Measurements from ENCODE around the gene SETD1A. TPM values are rescaled to one million over a fixed set of nuclear protein-coding genes. Genes with fewer than 3 reads are reported as not detected.

SETD1A gene
- total and polyA plus RNA-seq, 9 of the 15 experiments (the other 6 are each of a cell fraction or from before 2014, with no cell fraction given), result 0.08 to 36.0 (median 4.2) TPM

GRCh38 chr16:30921748-30922419, 35.7 kb upstream of the SETD1A start (continued):
- no peak for TF ChIP-seq RFX1 (IDR thresholded peaks at IDR 0.05)
- TF ChIP-seq XRCC4 (IDR thresholded peaks at IDR 0.05; ENCODE audit: extremely low read depth, insufficient read depth, insufficient read length), result no peak
- TF ChIP-seq, protein P1, sequence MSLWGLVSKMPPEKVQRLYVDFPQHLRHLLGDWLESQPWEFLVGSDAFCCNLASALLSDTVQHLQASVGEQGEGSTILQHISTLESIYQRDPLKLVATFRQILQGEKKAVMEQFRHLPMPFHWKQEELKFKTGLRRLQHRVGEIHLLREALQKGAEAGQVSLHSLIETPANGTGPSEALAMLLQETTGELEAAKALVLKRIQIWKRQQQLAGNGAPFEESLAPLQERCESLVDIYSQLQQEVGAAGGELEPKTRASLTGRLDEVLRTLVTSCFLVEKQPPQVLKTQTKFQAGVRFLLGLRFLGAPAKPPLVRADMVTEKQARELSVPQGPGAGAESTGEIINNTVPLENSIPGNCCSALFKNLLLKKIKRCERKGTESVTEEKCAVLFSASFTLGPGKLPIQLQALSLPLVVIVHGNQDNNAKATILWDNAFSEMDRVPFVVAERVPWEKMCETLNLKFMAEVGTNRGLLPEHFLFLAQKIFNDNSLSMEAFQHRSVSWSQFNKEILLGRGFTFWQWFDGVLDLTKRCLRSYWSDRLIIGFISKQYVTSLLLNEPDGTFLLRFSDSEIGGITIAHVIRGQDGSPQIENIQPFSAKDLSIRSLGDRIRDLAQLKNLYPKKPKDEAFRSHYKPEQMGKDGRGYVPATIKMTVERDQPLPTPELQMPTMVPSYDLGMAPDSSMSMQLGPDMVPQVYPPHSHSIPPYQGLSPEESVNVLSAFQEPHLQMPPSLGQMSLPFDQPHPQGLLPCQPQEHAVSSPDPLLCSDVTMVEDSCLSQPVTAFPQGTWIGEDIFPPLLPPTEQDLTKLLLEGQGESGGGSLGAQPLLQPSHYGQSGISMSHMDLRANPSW (CRISPR knock-in tag; IDR thresholded peaks at IDR 0.05), result no peak; the same call in none of the 2 replicates
- TF ChIP-seq MEIS2 (IDR thresholded peaks at IDR 0.05; ENCODE audit: partially characterized antibody), result no peak
- TF ChIP-seq ZNF354B (CRISPR knock-in tag; IDR thresholded peaks at IDR 0.05), result no peak
- no peak for TF ChIP-seq DIDO1 (tag; IDR thresholded peaks at IDR 0.05; ENCODE audit: low read depth)
- peak; percentile 98 for TF ChIP-seq BCOR (IDR thresholded peaks at IDR 0.05)
- TF ChIP-seq, protein P2, sequence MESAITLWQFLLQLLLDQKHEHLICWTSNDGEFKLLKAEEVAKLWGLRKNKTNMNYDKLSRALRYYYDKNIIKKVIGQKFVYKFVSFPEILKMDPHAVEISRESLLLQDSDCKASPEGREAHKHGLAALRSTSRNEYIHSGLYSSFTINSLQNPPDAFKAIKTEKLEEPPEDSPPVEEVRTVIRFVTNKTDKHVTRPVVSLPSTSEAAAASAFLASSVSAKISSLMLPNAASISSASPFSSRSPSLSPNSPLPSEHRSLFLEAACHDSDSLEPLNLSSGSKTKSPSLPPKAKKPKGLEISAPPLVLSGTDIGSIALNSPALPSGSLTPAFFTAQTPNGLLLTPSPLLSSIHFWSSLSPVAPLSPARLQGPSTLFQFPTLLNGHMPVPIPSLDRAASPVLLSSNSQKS (CRISPR knock-in tag; IDR thresholded peaks at IDR 0.05), result 0 out of 2 replicates have a peak, but pooled peaks have one; percentile 51
- TF ChIP-seq TRIM28 (IDR thresholded peaks at IDR 0.05), result no peak
- no peak for TF ChIP-seq ZNF184 (CRISPR knock-in tag; IDR thresholded peaks at IDR 0.05)
- no peak for TF ChIP-seq LEF1 (IDR thresholded peaks at IDR 0.05)
- TF ChIP-seq SUPT5H (IDR thresholded peaks at IDR 0.05), result no peak
- no peak for TF ChIP-seq ZBED1 (IDR thresholded peaks at IDR 0.05)
- TF ChIP-seq POU5F1 (IDR thresholded peaks at IDR 0.05; ENCODE audit: borderline replicate concordance, low read depth, low read length, partially characterized antibody), result no peak
- TF ChIP-seq SAP30 (IDR thresholded peaks at IDR 0.05; ENCODE audit: borderline replicate concordance, insufficient read depth, low read depth, low read length, poor library complexity, severe bottlenecking), result peak; percentile 69
- no peak for TF ChIP-seq SMAD2 (IDR thresholded peaks at IDR 0.05; ENCODE audit: low read depth, low read length)
- no peak for TF ChIP-seq CBX8 (IDR thresholded peaks at IDR 0.05; ENCODE audit: borderline replicate concordance, extremely low read depth, low read depth, low read length, poor library complexity, severe bottlenecking)
- TF ChIP-seq HDAC8 (tag; IDR thresholded peaks at IDR 0.05), result no peak
- TF ChIP-seq, protein P3, sequence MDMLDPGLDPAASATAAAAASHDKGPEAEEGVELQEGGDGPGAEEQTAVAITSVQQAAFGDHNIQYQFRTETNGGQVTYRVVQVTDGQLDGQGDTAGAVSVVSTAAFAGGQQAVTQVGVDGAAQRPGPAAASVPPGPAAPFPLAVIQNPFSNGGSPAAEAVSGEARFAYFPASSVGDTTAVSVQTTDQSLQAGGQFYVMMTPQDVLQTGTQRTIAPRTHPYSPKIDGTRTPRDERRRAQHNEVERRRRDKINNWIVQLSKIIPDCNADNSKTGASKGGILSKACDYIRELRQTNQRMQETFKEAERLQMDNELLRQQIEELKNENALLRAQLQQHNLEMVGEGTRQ (CRISPR knock-in tag; IDR thresholded peaks at IDR 0.05), result no peak
- no peak for TF ChIP-seq SREBF1 (IDR thresholded peaks at IDR 0.05; ENCODE audit: borderline replicate concordance, low read depth, low read length)
- no peak for TF ChIP-seq ZBTB1 (CRISPR knock-in tag; IDR thresholded peaks at IDR 0.05; ENCODE audit: borderline replicate concordance, low read depth)
